B cell (primary cell): ENCODE data around the gene CCDC63. TPM values are rescaled to one million over a fixed set of nuclear protein-coding genes. Genes with fewer than 3 reads are reported as not detected.

Experiments
- ATAC-seq: fragments of 200-7000 bp; cut with Tn5 transposase; one replicate; pipeline ENCODE4 v1.10.0; 2021; ENCODE audit warnings: low read depth, mild to moderate bottlenecking, moderate number of reproducible peaks, moderate library complexity
- CTCF ChIA-PET: fragments of 350-600 bp; sonication (Branson Sonifier 250); formaldehyde crosslinking; loops from one replicate; lab custom pipeline; 2021; ENCODE audit warnings: antibody characterized with exemption, inconsistent platforms; lab: Charles Lee
- POLR2A ChIA-PET: fragments of 350-600 bp; sonication (Branson Sonifier 250); formaldehyde crosslinking; loops from one replicate; lab custom pipeline; 2021; ENCODE audit warnings: antibody characterized with exemption; lab: Charles Lee
- DNase-seq: peaks from one replicate; pipeline ENCODE4 v3.0.0; 2013
- H2AFZ ChIP-seq: 2 replicates; pipeline ENCODE4 v1.6.1; 2012; ENCODE audit warnings: mild to moderate bottlenecking, low read depth, low read length; ENCODE audit not compliant: insufficient read depth, poor library complexity, severe bottlenecking
- H3K27ac ChIP-seq, 2 donors: 1 replicate in 1 of 2; 2 replicates in 1 of 2; pipeline ENCODE4 v1.5.1; 2012 to 2013; ENCODE audit warnings: low read length in 2 of 2, mild to moderate bottlenecking in 2 of 2, moderate library complexity in 1 of 2
- H3K27me3 ChIP-seq, 4 experiments: fragments of 200-600 bp in 1 of 4; sonication (generic) in 1 of 4; replicated peaks in 1 of 4; 1 replicate in 2 of 4; 2 replicates in 2 of 4; pipeline versions ENCODE4 v1.6.1 to v1.7.0; 2013 to 2016; ENCODE audit warnings: low read length in 3 of 4, mild to moderate bottlenecking in 2 of 4, mixed read lengths in 1 of 4, moderate library complexity in 1 of 4; ENCODE audit not compliant: insufficient read depth in 4 of 4, control insufficient read depth in 3 of 4; ENCODE audit errors: control extremely low read depth in 1 of 4
- H3K36me3 ChIP-seq, 2 experiments: replicated peaks in 1 of 2; 1 replicate in 1 of 2; 2 replicates in 1 of 2; pipeline versions ENCODE4 v1.6.1 to v1.7.1; 2013; ENCODE audit warnings: low read length in 1 of 2; ENCODE audit not compliant: insufficient read depth in 2 of 2, control insufficient read depth in 1 of 2; ENCODE audit errors: control extremely low read depth in 1 of 2, extremely low read depth in 1 of 2
- H3K4me1 ChIP-seq, 2 donors: fragments of 200-600 bp in 1 of 2; sonication (generic) in 1 of 2; 1 replicate in 1 of 2; 2 replicates in 1 of 2; pipeline versions ENCODE4 v1.5.1 to v1.6.1; 2013 to 2017; ENCODE audit warnings: low read length in 2 of 2; ENCODE audit not compliant: control insufficient read depth in 2 of 2, insufficient read depth in 2 of 2
- H3K4me2 ChIP-seq: replicated peaks from 2 replicates; pipeline ENCODE3; 2012; ENCODE audit warnings: mild to moderate bottlenecking, low read depth, low read length; ENCODE audit not compliant: poor library complexity, severe bottlenecking
- H3K4me3 ChIP-seq, 5 experiments: fragments of 200-600 bp in 1 of 5; sonication (generic) in 1 of 5; 1 replicate in 3 of 5; 2 replicates in 2 of 5; pipeline versions ENCODE4 v1.5.1 to v1.7.0; 2011 to 2016; ENCODE audit warnings: low read length in 4 of 5, mild to moderate bottlenecking in 4 of 5, low read depth in 2 of 5, control low read depth in 1 of 5, moderate library complexity in 1 of 5; ENCODE audit not compliant: insufficient read depth in 1 of 5; ENCODE audit errors: control extremely low read depth in 1 of 5, extremely low read depth in 1 of 5
- H3K79me2 ChIP-seq: fragments of 200-600 bp; sonication (generic); one replicate; pipeline ENCODE4 v1.6.0; 2016; ENCODE audit warnings: low read length; ENCODE audit not compliant: control insufficient read depth, insufficient read depth
- H3K9ac ChIP-seq: fragments of 200-600 bp; sonication (generic); 2 replicates; pipeline ENCODE4 v1.6.1; 2017; ENCODE audit warnings: mild to moderate bottlenecking, low read length, moderate library complexity
- H3K9me3 ChIP-seq, 3 donors: one replicate each; pipeline versions ENCODE4 v1.6.1 to v1.7.1; 2013; ENCODE audit warnings: low read length in 2 of 3; ENCODE audit not compliant: control insufficient read depth in 2 of 3, insufficient read depth in 1 of 3; ENCODE audit errors: control extremely low read depth in 1 of 3
- H4K20me1 ChIP-seq: 2 replicates; pipeline ENCODE4 v1.6.0; 2012; ENCODE audit warnings: mild to moderate bottlenecking, low read length; ENCODE audit not compliant: insufficient read depth, control insufficient read depth, poor library complexity, severe bottlenecking
- H3K27ac Mint-ChIP-seq: one replicate; pipeline ENCODE4 v1.8.0; 2021; ENCODE audit warnings: mixed read lengths
- H3K27me3 Mint-ChIP-seq: one replicate; pipeline ENCODE4 v1.8.0; 2021; ENCODE audit warnings: mixed read lengths
- H3K4me1 Mint-ChIP-seq: one replicate; pipeline ENCODE4 v1.8.0; 2021; ENCODE audit warnings: mixed read lengths
- H3K4me3 Mint-ChIP-seq: one replicate; pipeline ENCODE4 v1.8.0; 2021; ENCODE audit warnings: mixed read lengths
- H3K9me3 Mint-ChIP-seq: one replicate; pipeline ENCODE4 v1.8.0; 2022; ENCODE audit warnings: mixed read lengths; ENCODE audit not compliant: insufficient read depth
- CTCF ChIP-seq: fragments of 200-600 bp; IDR thresholded peaks from one replicate; pipeline ENCODE4 v1.8.0; 2022; ENCODE audit warnings: antibody characterized with exemption, mild to moderate bottlenecking
- EZH2 ChIP-seq: IDR thresholded peaks from 2 replicates; pipeline ENCODE4 v1.6.1; 2012; ENCODE audit warnings: borderline replicate concordance, low read depth, mild to moderate bottlenecking, moderate library complexity, low read length; ENCODE audit not compliant: insufficient read depth, poor library complexity, severe bottlenecking
- WGBS: methylation state at CpG from one replicate; pipeline ENCODE4 v1.1.5; 2013; ENCODE audit warnings: missing lambda C conversion rate; ENCODE audit not compliant: insufficient coverage; 5-methylcytosine and 5-hydroxymethylcytosine counted together
- intact Hi-C: fragments of 100-400 bp; cut with micrococcal nuclease; formaldehyde crosslinking; loops from one replicate; pipeline ENCODE4 v1.10.0; 2022
- polyA plus RNA-seq: library from polyadenylated mRNA; depleted of rRNA; stranded (reverse); fragments of >200 nt; gene quantifications from 2 replicates; pipeline ENCODE4 v1.2.3, GENCODE V29; 2012
- total RNA-seq, 2 donors: library from RNA; stranded (reverse); fragments of 120-200 nt in 1 of 2; gene quantifications; 1 replicate in 1 of 2; 2 replicates in 1 of 2; pipeline versions ENCODE4 v1.2.3 to v1.2.4, GENCODE V29; 2013 to 2022

The CCDC63 gene
- total and polyA plus RNA-seq, 2 donors (not counting 1 experiment from before 2014, with no cell fraction given): not detected

- intact Hi-C loops: no loop called here
- H4K20me1 ChIP-seq: no peaks in the 10 kb centered on the region
- DNase-seq: no peak
- no peak overlapping the region for H2AFZ ChIP-seq
- Mint-ChIP-seq H3K27me3 (peaks cover 28% of the 10 kb centered on the region), H3K4me1 (peaks cover 6% of the 10 kb centered on the region), H3K9me3 (peaks cover 4% of the 10 kb centered on the region), H3K27ac (no peak overlapping the region), H3K4me3 (no peak overlapping the region)
- H3K36me3 ChIP-seq: no peaks in the 10 kb centered on the region
- H3K9me3 ChIP-seq: peaks cover 0 to 12% (median 8%) of the 10 kb centered on the region in 3 donors
- peaks cover 0 to 22% (median 2%) of the 10 kb centered on the region in 4 experiments for H3K27me3 ChIP-seq
- no peak overlapping the region for H3K4me3 ChIP-seq
- H3K9ac ChIP-seq: no peak overlapping the region
- peaks cover 3 to 8% of the 10 kb centered on the region in 2 donors for H3K4me1 ChIP-seq
- ATAC-seq: no peak
- TF ChIP-seq CTCF (no peak), EZH2 (no peak)
- H3K4me2 ChIP-seq: no peak overlapping the region
- no peaks in the 10 kb centered on the region for H3K79me2 ChIP-seq
- 85% methylated on average over 7 of the region's 7 CpGs for WGBS
- H3K27ac ChIP-seq: no peak overlapping the region
- POLR2A ChIA-PET: no interaction called here
- CTCF ChIA-PET: no interaction called here
Measured at GRCh38 chr12:110940933-110941332, 94.1 kb downstream of the CCDC63 start.

GRCh38 chr12:110941391-110941790 is 94.6 kb downstream of the CCDC63 start:
- Histone ChIP-seq H2AFZ (no peak overlapping the region), H3K27ac (no peak overlapping the region), H3K9me3 (peaks cover 0 to 13% (median 12%) of the 10 kb centered on the region in 3 donors), H3K4me2 (no peak overlapping the region), H3K4me1 (peaks cover 3 to 8% of the 10 kb centered on the region in 2 donors), H3K27me3 (peaks cover 0 to 18% (median 2%) of the 10 kb centered on the region in 4 experiments), H3K79me2 (no peaks in the 10 kb centered on the region), H3K36me3 (no peaks in the 10 kb centered on the region), H3K4me3 (no peak overlapping the region), H4K20me1 (no peaks in the 10 kb centered on the region), H3K9ac (no peak overlapping the region)
- Mint-ChIP-seq H3K4me3 (no peak overlapping the region), H3K9me3 (peaks cover 6% of the 10 kb centered on the region), H3K27ac (no peak overlapping the region), H3K4me1 (peaks cover 6% of the 10 kb centered on the region), H3K27me3 (peaks cover 28% of the 10 kb centered on the region)
- ATAC-seq (no peak), DNase-seq (no peak)
- 98% methylated on average over 3 of the region's 6 CpGs for WGBS
- TF ChIP-seq EZH2: no peak
- no peak for TF ChIP-seq CTCF
- intact Hi-C loops: no loop called here
- CTCF ChIA-PET: no interaction called here
- POLR2A ChIA-PET: no interaction called here
